ENCODE results near the gene NANOS2. TPM values are rescaled to one million over a fixed set of nuclear protein-coding genes. Genes with fewer than 3 reads are reported as not detected.

NANOS2 gene
- total and polyA plus RNA-seq, 8 donors = not detected

GRCh38 chr19:45952686-45953505 is 38.3 kb upstream of the NANOS2 start:
- Histone ChIP-seq H3K27me3 (peaks cover 0 to 56% of the 10 kb centered on the region in 2 donors), H3K4me3 (peak overlapping the region in 1 of 2 donors; percentile 2), H3K27ac (peak overlapping the region in 1 of 2 donors; percentile 48), H3K9me3 (no peaks in the 10 kb centered on the region), H3K4me1 (peaks cover 0 to 14% of the 10 kb centered on the region in 2 donors), H3K36me3 (peaks cover 0 to 6% of the 10 kb centered on the region in 2 donors)
- DNase-seq = peak in 2 of 4 donors; percentile 59 to 70
- peak; percentile 84 for ATAC-seq
- TF ChIP-seq CTCF (IDR thresholded peaks at IDR 0.05) = no peak
- intact Hi-C loops (cut with DNase I) = no loop called here

GRCh38 chr19:45952341-45952685 is 37.7 kb upstream of the NANOS2 start:
- intact Hi-C loops (cut with DNase I) = no loop called here

GRCh38 chr19:45947926-45948325 is 33.3 kb upstream of the NANOS2 start:
- H3K36me3 ChIP-seq = peaks cover 0 to 6% of the 10 kb centered on the region in 2 donors
- no peak overlapping the region for H3K27ac ChIP-seq
- peaks cover 0 to 36% of the 10 kb centered on the region in 2 donors for H3K27me3 ChIP-seq
- no peak for TF ChIP-seq CTCF (IDR thresholded peaks at IDR 0.05)
- intact Hi-C loops (cut with DNase I) = no loop called here
- no peaks in the 10 kb centered on the region for H3K9me3 ChIP-seq
- no peak overlapping the region for H3K4me3 ChIP-seq
- ATAC-seq (no peak), DNase-seq (no peak)
- peaks cover 0 to 2% of the 10 kb centered on the region in 2 donors for H3K4me1 ChIP-seq

More at GRCh38 chr19:45952341-45952685, 37.7 kb upstream of the NANOS2 start:
- TF ChIP-seq CTCF (IDR thresholded peaks at IDR 0.05) = no peak
- H3K27ac ChIP-seq = no peak overlapping the region
- peaks cover 0 to 56% of the 10 kb centered on the region in 2 donors for H3K27me3 ChIP-seq
- peaks cover 0 to 6% of the 10 kb centered on the region in 2 donors for H3K36me3 ChIP-seq
- ATAC-seq = no peak
- H3K9me3 ChIP-seq = no peaks in the 10 kb centered on the region
- H3K4me1 ChIP-seq = peaks cover 0 to 14% of the 10 kb centered on the region in 2 donors
- no peak overlapping the region for H3K4me3 ChIP-seq
- DNase-seq = no peak

- Histone ChIP-seq H3K9me3 (no peaks in the 10 kb centered on the region), H3K27ac (no peak overlapping the region), H3K36me3 (peaks cover 0 to 5% of the 10 kb centered on the region in 2 donors), H3K4me3 (no peak overlapping the region), H3K4me1 (no peaks in the 10 kb centered on the region), H3K27me3 (peaks cover 11 to 75% of the 10 kb centered on the region in 2 donors)
- intact Hi-C loops (cut with DNase I) = no loop called here
- DNase-seq (no peak), ATAC-seq (no peak)
- TF ChIP-seq CTCF (IDR thresholded peaks at IDR 0.05) = no peak
Measured at GRCh38 chr19:45940515-45940805, 25.9 kb upstream of the NANOS2 start.

- peak; percentile 22 for ATAC-seq
- H3K36me3 ChIP-seq = peaks cover 0 to 5% of the 10 kb centered on the region in 2 donors
- no peak overlapping the region for H3K27ac ChIP-seq
- H3K4me1 ChIP-seq = no peaks in the 10 kb centered on the region
- H3K4me3 ChIP-seq = no peak overlapping the region
- no peak for DNase-seq
- H3K27me3 ChIP-seq = peaks cover 11 to 80% of the 10 kb centered on the region in 2 donors
- intact Hi-C loops (cut with DNase I) = no loop called here
- H3K9me3 ChIP-seq = no peaks in the 10 kb centered on the region
- TF ChIP-seq CTCF (IDR thresholded peaks at IDR 0.05) = no peak
Measured at GRCh38 chr19:45939792-45940514, 25.4 kb upstream of the NANOS2 start.

Data from left lung (tissue), 10 donors.